NOMO-1 treated with DMSO at 0.1 percent for 48 hours (cell line): Measurements from ENCODE around the gene SGMS1.
"Not testable (repeated sequence)": the region's sequence is repeated elsewhere in the genome, so short reads cannot be mapped to it uniquely, and the experiment has no call there.

Experiments
- DNase-seq: peaks from one replicate; lab custom pipeline; 2025; ENCODE audit not compliant: unreplicated experiment; lab: John Stamatoyannopoulos, UW

Gene SGMS1

GRCh38 chr10:50471583-50471975 is 152.2 kb downstream of the SGMS1 start:
- DNase-seq, result no peak

- no peak for DNase-seq
These were observed 152.8 kb downstream of the SGMS1 start for GRCh38 chr10:50470798-50471582.

GRCh38 chr10:50470345-50470744 is 153.4 kb downstream of the SGMS1 start:
- peak; percentile 27 for DNase-seq

GRCh38 chr10:50469778-50470193 is 154.0 kb downstream of the SGMS1 start:
- DNase-seq, result peak; percentile 85

- DNase-seq, result no peak
These were observed 154.5 kb downstream of the SGMS1 start for GRCh38 chr10:50469288-50469687.

GRCh38 chr10:50467209-50467608 is 156.5 kb downstream of the SGMS1 start:
- DNase-seq, result peak; percentile 7

- DNase-seq, result peak; percentile 77
These were observed 159.7 kb downstream of the SGMS1 start for GRCh38 chr10:50464004-50464409.

GRCh38 chr10:50461834-50462233 is 161.9 kb downstream of the SGMS1 start:
- no peak for DNase-seq

- no peak for DNase-seq
These were observed 162.6 kb downstream of the SGMS1 start for GRCh38 chr10:50461123-50461522.

GRCh38 chr10:50456719-50457118 is 167.0 kb downstream of the SGMS1 start:
- DNase-seq, result no peak

GRCh38 chr10:50453940-50454339 is 169.8 kb downstream of the SGMS1 start:
- DNase-seq, result no peak

GRCh38 chr10:50452603-50453002 is 171.2 kb downstream of the SGMS1 start:
- peak; percentile 71 for DNase-seq

GRCh38 chr10:50447691-50448090 is 176.1 kb downstream of the SGMS1 start:
- no peak for DNase-seq

GRCh38 chr10:50445777-50446176 is 178.0 kb downstream of the SGMS1 start:
- DNase-seq, result not testable (repeated sequence)

GRCh38 chr10:50440489-50440888 is 183.3 kb downstream of the SGMS1 start:
- no peak for DNase-seq

- DNase-seq, result no peak
These were observed 183.9 kb downstream of the SGMS1 start for GRCh38 chr10:50439806-50440205.

GRCh38 chr10:50439187-50439586 is 184.6 kb downstream of the SGMS1 start:
- DNase-seq, result no peak

GRCh38 chr10:50438049-50438936 is 185.5 kb downstream of the SGMS1 start:
- peak; percentile 35 for DNase-seq

GRCh38 chr10:50437248-50437647 is 186.5 kb downstream of the SGMS1 start:
- DNase-seq, result peak; percentile 18

- DNase-seq, result no peak
These were observed 187.0 kb downstream of the SGMS1 start for GRCh38 chr10:50436805-50437204.

GRCh38 chr10:50432211-50433009 is 191.3 kb downstream of the SGMS1 start:
- DNase-seq, result no peak
